ENCODE results near the gene RIT2.
A peak's percentile ranks its signal among the peaks of the same experiment; 100 is the strongest.

RIT2 gene

GRCh38 chr18:43067570-43067969, 47.9 kb downstream of the RIT2 start:
- no peak for DNase-seq (ENCODE audit: low read depth)
- TF ChIP-seq CTCF (conservative IDR thresholded peaks at IDR 0.05; ENCODE audit: low read length): no peak
- no peak overlapping the region for H3K4me3 ChIP-seq (ENCODE audit: low read length)

- no peak for DNase-seq (ENCODE audit: low read depth)
- TF ChIP-seq CTCF (conservative IDR thresholded peaks at IDR 0.05; ENCODE audit: low read length): no peak
- no peak overlapping the region for H3K4me3 ChIP-seq (ENCODE audit: low read length)
These were observed 53.7 kb downstream of the RIT2 start for GRCh38 chr18:43061816-43062215.

GRCh38 chr18:43061318-43061717, 54.2 kb downstream of the RIT2 start:
- no peak for TF ChIP-seq CTCF (conservative IDR thresholded peaks at IDR 0.05; ENCODE audit: low read length)
- no peak for DNase-seq (ENCODE audit: low read depth)
- no peak overlapping the region for H3K4me3 ChIP-seq (ENCODE audit: low read length)

- TF ChIP-seq CTCF (conservative IDR thresholded peaks at IDR 0.05; ENCODE audit: low read length): no peak
- DNase-seq (ENCODE audit: low read depth): no peak
- H3K4me3 ChIP-seq (ENCODE audit: low read length): no peak overlapping the region
These were observed 55.5 kb downstream of the RIT2 start for GRCh38 chr18:43060020-43060419.

- DNase-seq (ENCODE audit: low read depth): no peak
- TF ChIP-seq CTCF (conservative IDR thresholded peaks at IDR 0.05; ENCODE audit: low read length): no peak
- no peak overlapping the region for H3K4me3 ChIP-seq (ENCODE audit: low read length)
These were observed 60.5 kb downstream of the RIT2 start for GRCh38 chr18:43054815-43055519.

GRCh38 chr18:43049021-43049420, 66.5 kb downstream of the RIT2 start:
- no peak for TF ChIP-seq CTCF (conservative IDR thresholded peaks at IDR 0.05; ENCODE audit: low read length)
- DNase-seq (ENCODE audit: low read depth): peak; percentile 4

GRCh38 chr18:43046322-43046721, 69.2 kb downstream of the RIT2 start:
- no peak for TF ChIP-seq CTCF (conservative IDR thresholded peaks at IDR 0.05; ENCODE audit: low read length)
- no peak for DNase-seq (ENCODE audit: low read depth)
- H3K4me3 ChIP-seq (ENCODE audit: low read length): no peak overlapping the region

More at GRCh38 chr18:43049021-43049420, 66.5 kb downstream of the RIT2 start:
- H3K4me3 ChIP-seq (ENCODE audit: low read length): no peak overlapping the region

Measured in AG10803 (cell line).